ENCODE results near the gene ZFP92. TPM values are rescaled to one million over a fixed set of nuclear protein-coding genes. Genes with fewer than 3 reads are reported as not detected.
"Not testable (repeated sequence)": the region's sequence is repeated elsewhere in the genome, so short reads cannot be mapped to it uniquely, and the experiment has no call there.

Gene ZFP92
- total and polyA plus RNA-seq, 2 donors (not counting 1 experiment from before 2014, with no cell fraction given), result 0.06 to 0.17 TPM

GRCh38 chrX:153381684-153382532 is 29.4 kb upstream of the ZFP92 start:
- Histone ChIP-seq H3K4me3 (replicated peaks in 1 of 4; ENCODE audit: control extremely low read depth in 1 of 4, insufficient read depth in 1 of 4, low read depth in 3 of 4, low read length in 4 of 4) (peak overlapping the region in 1 of 4 experiments; percentile 17), H3K9ac (ENCODE audit: insufficient read depth, low read length) (peak overlapping the region; percentile 53), H3K4me2 (ENCODE audit: extremely low read depth, insufficient read depth, low read length) (peak overlapping the region; percentile 37)

GRCh38 chrX:153382563-153383482 is 28.4 kb upstream of the ZFP92 start:
- no peak overlapping the region for H3K4me3 ChIP-seq (replicated peaks in 1 of 4; ENCODE audit: control extremely low read depth in 1 of 4, insufficient read depth in 1 of 4, low read depth in 3 of 4, low read length in 4 of 4)
- H3K36me3 ChIP-seq (ENCODE audit: control insufficient read depth, insufficient read depth, low read length), result no peaks in the 10 kb centered on the region
- TF ChIP-seq CTCF (conservative IDR thresholded peaks at IDR 0.05 in 1 of 2, IDR thresholded peaks at IDR 0.05 in 1 of 2; ENCODE audit: low read depth in 1 of 2, low read length in 2 of 2), result no peak
- TF ChIP-seq EZH2 (IDR thresholded peaks at IDR 0.05; ENCODE audit: low read length, missing control alignments), result no peak
- no peaks in the 10 kb centered on the region for H3K9me3 ChIP-seq (ENCODE audit: control insufficient read depth, insufficient read depth, low read depth, low read length)
- no peaks in the 10 kb centered on the region for H3K79me2 ChIP-seq (ENCODE audit: control insufficient read depth, insufficient read depth, low read length)
- no peaks in the 10 kb centered on the region for H4K20me1 ChIP-seq (ENCODE audit: control insufficient read depth, extremely low read depth, insufficient read depth, low read length)
- H3K27me3 ChIP-seq (ENCODE audit: control insufficient read depth, insufficient read depth, low read length), result no peaks in the 10 kb centered on the region
- no peak overlapping the region for H3K4me2 ChIP-seq (ENCODE audit: extremely low read depth, insufficient read depth, low read length)
- DNase-seq (ENCODE audit: low read depth in 2 of 2), result no peak
- H3K9ac ChIP-seq (ENCODE audit: insufficient read depth, low read length), result no peak overlapping the region
- no peak overlapping the region for H2AFZ ChIP-seq (ENCODE audit: low read length)
- no peaks in the 10 kb centered on the region for H3K4me1 ChIP-seq (ENCODE audit: control insufficient read depth, extremely low read depth, insufficient read depth, low read length)
- H3K27ac ChIP-seq (ENCODE audit: insufficient read depth, low read length), result peak overlapping the region; percentile 43

More at GRCh38 chrX:153381684-153382532, 29.4 kb upstream of the ZFP92 start:
- no peaks in the 10 kb centered on the region for H3K36me3 ChIP-seq (ENCODE audit: control insufficient read depth, insufficient read depth, low read length)
- TF ChIP-seq EZH2 (IDR thresholded peaks at IDR 0.05; ENCODE audit: low read length, missing control alignments), result no peak
- peak; percentile 22 to 24 for TF ChIP-seq CTCF (conservative IDR thresholded peaks at IDR 0.05 in 1 of 2, IDR thresholded peaks at IDR 0.05 in 1 of 2; ENCODE audit: low read depth in 1 of 2, low read length in 2 of 2)
- peak overlapping the region; percentile 81 for H3K27ac ChIP-seq (ENCODE audit: insufficient read depth, low read length)
- DNase-seq (ENCODE audit: low read depth in 2 of 2), result peak; percentile 83 to 92
- no peaks in the 10 kb centered on the region for H3K79me2 ChIP-seq (ENCODE audit: control insufficient read depth, insufficient read depth, low read length)
- no peaks in the 10 kb centered on the region for H3K27me3 ChIP-seq (ENCODE audit: control insufficient read depth, insufficient read depth, low read length)
- no peaks in the 10 kb centered on the region for H3K4me1 ChIP-seq (ENCODE audit: control insufficient read depth, extremely low read depth, insufficient read depth, low read length)
- H2AFZ ChIP-seq (ENCODE audit: low read length), result peak overlapping the region; percentile 47
- no peaks in the 10 kb centered on the region for H4K20me1 ChIP-seq (ENCODE audit: control insufficient read depth, extremely low read depth, insufficient read depth, low read length)
- no peaks in the 10 kb centered on the region for H3K9me3 ChIP-seq (ENCODE audit: control insufficient read depth, insufficient read depth, low read depth, low read length)

DNA sequence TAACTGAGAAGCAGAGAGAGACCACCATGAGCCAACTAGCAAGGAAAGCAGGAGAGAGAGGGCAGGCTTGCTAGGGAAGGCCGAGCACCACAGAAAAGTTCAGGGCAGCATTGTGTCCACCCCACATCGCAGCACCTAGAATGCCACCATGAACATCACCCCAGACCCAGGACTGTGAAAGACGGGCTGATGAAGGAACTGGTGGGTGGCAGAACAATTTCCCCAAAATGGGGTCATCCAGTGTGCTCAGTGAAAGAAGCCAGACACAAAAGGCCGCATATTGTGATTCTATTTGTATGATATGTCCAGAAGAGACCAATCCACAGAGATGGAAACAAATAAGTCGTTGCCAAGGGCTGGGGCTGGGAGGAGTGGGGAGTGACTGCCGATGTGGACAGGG is 26.9 kb upstream of the ZFP92 start:
- H3K27me3 ChIP-seq (ENCODE audit: control insufficient read depth, insufficient read depth, low read length), result no peaks in the 10 kb centered on the region
- H3K27ac ChIP-seq (ENCODE audit: insufficient read depth, low read length), result no peak overlapping the region
- H3K9ac ChIP-seq (ENCODE audit: insufficient read depth, low read length), result no peak overlapping the region
- H3K79me2 ChIP-seq (ENCODE audit: control insufficient read depth, insufficient read depth, low read length), result no peaks in the 10 kb centered on the region
- no peak overlapping the region for H3K4me3 ChIP-seq (replicated peaks in 1 of 4; ENCODE audit: control extremely low read depth in 1 of 4, insufficient read depth in 1 of 4, low read depth in 3 of 4, low read length in 4 of 4)
- no peak for DNase-seq (ENCODE audit: low read depth in 2 of 2)
- no peaks in the 10 kb centered on the region for H4K20me1 ChIP-seq (ENCODE audit: control insufficient read depth, extremely low read depth, insufficient read depth, low read length)
- no peaks in the 10 kb centered on the region for H3K36me3 ChIP-seq (ENCODE audit: control insufficient read depth, insufficient read depth, low read length)
- no peak overlapping the region for H2AFZ ChIP-seq (ENCODE audit: low read length)
- H3K4me1 ChIP-seq (ENCODE audit: control insufficient read depth, extremely low read depth, insufficient read depth, low read length), result no peaks in the 10 kb centered on the region
- no peak overlapping the region for H3K4me2 ChIP-seq (ENCODE audit: extremely low read depth, insufficient read depth, low read length)
- no peaks in the 10 kb centered on the region for H3K9me3 ChIP-seq (ENCODE audit: control insufficient read depth, insufficient read depth, low read depth, low read length)
- no peak for TF ChIP-seq CTCF (conservative IDR thresholded peaks at IDR 0.05 in 1 of 2, IDR thresholded peaks at IDR 0.05 in 1 of 2; ENCODE audit: low read depth in 1 of 2, low read length in 2 of 2)
- no peak for TF ChIP-seq EZH2 (IDR thresholded peaks at IDR 0.05; ENCODE audit: low read length, missing control alignments)

GRCh38 chrX:153384973-153385372 is 26.3 kb upstream of the ZFP92 start:
- not testable (repeated sequence) for H3K4me3 ChIP-seq (replicated peaks in 1 of 4; ENCODE audit: control extremely low read depth in 1 of 4, insufficient read depth in 1 of 4, low read depth in 3 of 4, low read length in 4 of 4); H4K20me1 ChIP-seq (ENCODE audit: control insufficient read depth, extremely low read depth, insufficient read depth, low read length); H3K36me3 ChIP-seq (ENCODE audit: control insufficient read depth, insufficient read depth, low read length); H3K79me2 ChIP-seq (ENCODE audit: control insufficient read depth, insufficient read depth, low read length); DNase-seq (ENCODE audit: low read depth in 2 of 2); H3K4me2 ChIP-seq (ENCODE audit: extremely low read depth, insufficient read depth, low read length); H3K9me3 ChIP-seq (ENCODE audit: control insufficient read depth, insufficient read depth, low read depth, low read length); H3K4me1 ChIP-seq (ENCODE audit: control insufficient read depth, extremely low read depth, insufficient read depth, low read length); H2AFZ ChIP-seq (ENCODE audit: low read length); H3K9ac ChIP-seq (ENCODE audit: insufficient read depth, low read length); H3K27me3 ChIP-seq (ENCODE audit: control insufficient read depth, insufficient read depth, low read length); H3K27ac ChIP-seq (ENCODE audit: insufficient read depth, low read length)
